GM21723 (cell line): ENCODE results near the gene CTBP2.
"Not testable (repeated sequence)": the region's sequence is repeated elsewhere in the genome, so short reads cannot be mapped to it uniquely, and the experiment has no call there.

Experiments
- ATAC-seq: cut with Tn5 transposase; IDR thresholded peaks from one replicate; pipeline ENCODE4 v1.9.1; 2021; ENCODE audit warnings: mild to moderate bottlenecking, moderate library complexity; ENCODE audit not compliant: unreplicated experiment

Gene CTBP2

GRCh38 chr10:125187238-125188194, 27.2 kb upstream of the CTBP2 start:
- ATAC-seq = no peak

- ATAC-seq = no peak
These were observed 26.2 kb upstream of the CTBP2 start for GRCh38 chr10:125186431-125187170.

- not testable (repeated sequence) for ATAC-seq
These were observed 18.7 kb upstream of the CTBP2 start for GRCh38 chr10:125179107-125179506.

GRCh38 chr10:125177641-125178640, 17.6 kb upstream of the CTBP2 start:
- no peak for ATAC-seq

GRCh38 chr10:125175807-125176206, 15.4 kb upstream of the CTBP2 start:
- ATAC-seq = no peak

- no peak for ATAC-seq
These were observed 14.0 kb upstream of the CTBP2 start for GRCh38 chr10:125174360-125174759.

- no peak for ATAC-seq
These were observed 12.3 kb upstream of the CTBP2 start for GRCh38 chr10:125172694-125173093.

GRCh38 chr10:125171402-125172306, 11.3 kb upstream of the CTBP2 start:
- ATAC-seq = no peak

GRCh38 chr10:125169915-125170314, 9.6 kb upstream of the CTBP2 start:
- ATAC-seq = no peak

GRCh38 chr10:125169279-125169678, 8.9 kb upstream of the CTBP2 start:
- no peak for ATAC-seq

- no peak for ATAC-seq
These were observed 6.3 kb upstream of the CTBP2 start for GRCh38 chr10:125166658-125167057.

GRCh38 chr10:125165584-125166573, 5.5 kb upstream of the CTBP2 start:
- no peak for ATAC-seq

GRCh38 chr10:125164421-125164820, 4.1 kb upstream of the CTBP2 start:
- ATAC-seq = no peak

- ATAC-seq = no peak
These were observed 3.4 kb upstream of the CTBP2 start for GRCh38 chr10:125163803-125164202.

GRCh38 chr10:125163312-125163711, 2.9 kb upstream of the CTBP2 start:
- not testable (repeated sequence) for ATAC-seq

GRCh38 chr10:125162120-125162931, 2.0 kb upstream of the CTBP2 start:
- ATAC-seq = no peak

GRCh38 chr10:125161707-125162119, 1.4 kb upstream of the CTBP2 start:
- no peak for ATAC-seq
